Measurements from ENCODE around the gene NELFCD.
"Not testable (repeated sequence)": the region's sequence is repeated elsewhere in the genome, so short reads cannot be mapped to it uniquely, and the experiment has no call there.

Gene NELFCD, protein sequence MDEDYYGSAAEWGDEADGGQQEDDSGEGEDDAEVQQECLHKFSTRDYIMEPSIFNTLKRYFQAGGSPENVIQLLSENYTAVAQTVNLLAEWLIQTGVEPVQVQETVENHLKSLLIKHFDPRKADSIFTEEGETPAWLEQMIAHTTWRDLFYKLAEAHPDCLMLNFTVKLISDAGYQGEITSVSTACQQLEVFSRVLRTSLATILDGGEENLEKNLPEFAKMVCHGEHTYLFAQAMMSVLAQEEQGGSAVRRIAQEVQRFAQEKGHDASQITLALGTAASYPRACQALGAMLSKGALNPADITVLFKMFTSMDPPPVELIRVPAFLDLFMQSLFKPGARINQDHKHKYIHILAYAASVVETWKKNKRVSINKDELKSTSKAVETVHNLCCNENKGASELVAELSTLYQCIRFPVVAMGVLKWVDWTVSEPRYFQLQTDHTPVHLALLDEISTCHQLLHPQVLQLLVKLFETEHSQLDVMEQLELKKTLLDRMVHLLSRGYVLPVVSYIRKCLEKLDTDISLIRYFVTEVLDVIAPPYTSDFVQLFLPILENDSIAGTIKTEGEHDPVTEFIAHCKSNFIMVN

DNA sequence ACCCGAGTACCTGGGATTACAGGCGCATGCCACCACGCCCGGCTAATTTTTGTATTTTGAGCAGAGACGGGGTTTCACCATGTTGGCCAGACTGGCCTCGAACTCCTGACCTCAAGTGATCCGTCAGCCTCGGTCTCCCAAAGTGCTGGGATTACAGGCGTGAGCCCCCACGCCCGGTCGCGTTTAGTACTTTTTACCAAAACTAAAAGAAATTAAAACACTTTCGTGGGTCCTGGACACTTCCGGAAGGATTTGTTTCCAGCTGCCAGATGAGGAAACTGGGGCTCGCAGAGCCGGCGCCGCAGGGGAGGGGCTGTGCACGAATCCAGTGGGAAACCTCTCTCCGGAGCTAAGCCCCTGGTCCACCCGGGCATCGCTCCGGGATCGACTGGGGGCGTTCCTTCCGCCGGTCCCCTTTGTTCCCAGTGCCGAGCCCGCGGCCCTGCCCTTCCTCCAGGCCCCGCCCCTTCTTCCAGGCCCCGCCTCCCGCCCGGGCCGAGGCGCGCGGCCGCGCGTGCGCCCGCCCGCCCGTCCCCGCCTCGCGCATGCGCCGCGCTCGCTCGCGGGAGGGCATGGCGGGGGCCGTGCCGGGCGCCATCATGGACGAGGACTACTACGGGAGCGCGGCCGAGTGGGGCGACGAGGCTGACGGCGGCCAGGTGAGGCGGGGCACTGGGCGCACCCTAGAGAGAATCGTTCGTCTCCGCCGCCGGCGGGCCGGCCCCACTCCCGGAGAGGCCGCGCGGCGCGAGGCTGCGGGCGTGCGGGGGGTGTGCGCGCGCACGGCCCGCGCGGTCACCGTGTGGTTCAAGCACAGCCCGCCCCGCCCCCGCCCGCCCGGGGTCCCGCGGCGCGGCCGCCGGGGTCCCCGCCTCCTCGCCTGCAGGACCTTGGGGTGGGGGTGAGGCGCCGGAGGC lies at the start of gene NELFCD:
Gene NELFCD, plus strand, starts transcription at position 546 of the 917 bp plus-strand sequence. Its CDS starts 54 bp downstream, at position 600.
- DNase-seq: peak; percentile 54

- DNase-seq: no peak
Measured at GRCh38 chr20:58932170-58932569, 48.9 kb upstream of the NELFCD start.

DNA sequence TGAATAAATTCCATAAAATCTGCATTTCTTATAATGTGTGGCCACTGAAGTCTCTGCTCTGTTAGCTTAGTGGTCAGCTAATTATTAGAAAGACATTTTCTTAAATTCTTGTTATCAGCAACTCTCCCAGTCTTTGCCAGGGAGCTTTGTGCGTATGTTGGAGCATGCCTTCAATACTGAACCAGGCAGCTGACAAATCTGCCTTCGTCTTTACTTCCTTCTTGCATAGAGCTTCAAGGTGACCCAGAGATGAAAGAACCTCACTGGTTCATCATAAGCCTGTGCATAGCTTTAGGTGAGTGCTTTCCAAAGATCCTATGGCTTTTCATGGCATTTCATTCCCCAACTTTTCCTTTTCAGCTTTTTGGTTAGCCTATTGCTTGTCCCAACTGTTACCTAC lies 43.0 kb upstream of the NELFCD start:
- DNase-seq: no peak

DNA sequence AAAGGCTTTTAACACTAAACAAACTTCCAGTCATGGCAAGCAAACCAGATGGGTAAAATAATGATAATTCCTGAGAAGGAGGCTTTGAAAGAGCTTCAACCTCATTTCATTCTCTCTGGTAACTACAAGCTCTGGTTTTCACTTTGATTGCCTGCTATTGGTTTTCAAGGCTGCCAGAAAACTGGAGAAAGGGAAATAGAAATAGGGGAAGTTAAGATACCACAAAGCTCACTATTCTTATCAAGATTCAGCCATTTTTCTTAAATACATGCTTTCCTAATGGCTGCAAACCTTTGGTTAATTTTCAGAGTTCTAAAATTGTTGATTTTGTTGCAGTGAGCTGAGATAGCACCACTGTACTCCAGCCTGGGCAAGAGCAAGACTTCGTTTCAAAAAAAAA lies 42.5 kb upstream of the NELFCD start:
- DNase-seq: no peak

DNA sequence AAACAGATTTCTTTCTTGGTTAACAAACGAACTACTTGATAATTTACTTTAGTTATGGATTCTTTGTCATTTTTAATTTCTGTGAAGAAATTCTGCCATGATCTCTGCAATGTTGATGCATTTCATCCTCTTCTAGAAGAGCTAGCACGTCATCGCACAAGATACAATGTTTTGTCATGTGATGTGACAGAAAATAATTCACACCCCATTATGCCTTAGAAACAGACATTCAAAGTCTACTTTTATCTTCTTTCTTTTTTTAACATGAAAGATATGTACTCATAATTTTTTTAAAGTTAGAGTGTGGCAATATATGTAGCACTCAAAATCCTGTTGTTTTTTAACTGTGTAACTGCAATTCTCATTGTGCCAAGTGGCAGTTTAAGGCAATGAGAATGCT lies 39.6 kb upstream of the NELFCD start:
- no peak for DNase-seq

DNA sequence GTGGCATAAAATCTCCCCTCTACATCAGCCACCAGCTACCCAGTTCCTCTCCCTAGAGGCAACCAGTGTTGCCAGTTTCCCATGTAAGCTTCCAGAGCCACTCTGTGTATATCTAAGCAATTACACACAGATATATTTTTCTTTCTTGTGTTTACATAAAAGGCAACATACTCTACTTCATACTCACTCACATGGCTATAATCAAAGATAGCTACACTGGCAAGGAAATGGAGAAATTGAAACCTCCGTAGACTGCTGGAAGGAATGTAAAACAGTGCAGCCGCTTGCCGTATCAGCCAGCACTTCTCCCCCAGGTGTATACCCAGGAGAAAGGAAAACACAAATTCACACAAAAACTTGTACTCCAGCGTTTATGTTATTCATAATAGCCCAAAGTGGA lies 38.5 kb upstream of the NELFCD start:
- no peak for DNase-seq

DNA sequence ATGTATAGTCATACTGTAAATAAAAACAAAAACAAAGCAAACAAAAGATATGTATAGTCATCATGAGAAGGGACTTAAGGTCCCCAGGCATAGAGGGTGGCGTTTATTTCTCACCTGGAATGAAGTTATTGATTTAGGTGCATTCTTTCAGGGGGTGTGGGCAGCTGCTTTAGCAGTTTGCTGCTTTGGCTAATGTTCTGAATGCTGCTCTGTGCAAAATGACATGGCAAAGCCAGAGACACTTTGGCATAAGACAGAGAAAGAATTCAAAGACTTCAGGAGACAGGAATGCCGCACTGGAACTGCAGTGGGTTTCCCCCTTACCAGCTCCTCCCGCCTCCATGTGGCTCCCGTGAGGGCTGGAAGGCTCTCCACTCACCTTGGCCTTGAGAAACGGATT lies 36.4 kb upstream of the NELFCD start:
- no peak for DNase-seq

GRCh38 chr20:58945965-58946631 lies 35.0 kb upstream of the NELFCD start:
- no peak for DNase-seq

- DNase-seq: not testable (repeated sequence)
Measured at GRCh38 chr20:58947797-58948388, 33.2 kb upstream of the NELFCD start.

DNA sequence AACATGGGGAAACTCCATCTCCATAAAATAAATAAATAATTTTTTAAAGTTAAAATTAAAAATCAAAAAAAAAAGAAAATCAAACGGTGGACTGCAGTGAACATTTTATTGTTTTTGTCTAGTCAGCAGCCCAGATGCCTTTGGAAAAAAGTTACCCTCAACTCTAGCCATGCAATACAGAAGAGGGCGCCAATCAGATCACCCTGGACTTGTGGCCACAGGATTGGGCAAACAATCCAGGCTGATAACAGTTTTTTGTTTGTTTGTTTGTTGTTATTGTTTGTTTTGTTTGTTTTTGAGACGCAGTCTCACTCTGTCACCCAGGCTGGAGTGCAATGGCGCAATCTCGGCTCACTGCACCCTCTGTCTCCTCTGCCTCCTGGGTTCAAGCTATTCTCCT lies 30.5 kb upstream of the NELFCD start:
- no peak for DNase-seq

- DNase-seq: no peak
Measured at GRCh38 chr20:58953050-58953449, 28.0 kb upstream of the NELFCD start.

DNA sequence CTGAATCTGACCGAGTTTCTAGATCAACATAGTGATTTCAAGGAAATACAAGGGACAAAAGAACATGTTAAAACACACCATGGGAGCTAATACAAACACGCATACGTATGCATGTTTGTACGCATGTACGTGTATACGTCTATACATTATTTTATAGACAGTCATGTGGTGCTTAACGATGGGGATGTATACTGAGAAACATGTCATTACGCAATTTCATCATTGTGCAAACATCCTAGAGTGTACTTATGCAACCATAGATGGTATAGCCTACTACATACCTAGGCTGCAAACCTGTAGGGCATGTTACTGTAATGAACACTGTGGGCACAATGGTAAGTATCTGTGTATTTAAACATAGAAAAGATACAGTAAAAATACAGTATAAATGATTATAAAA lies 25.0 kb upstream of the NELFCD start:
- DNase-seq: no peak

DNA sequence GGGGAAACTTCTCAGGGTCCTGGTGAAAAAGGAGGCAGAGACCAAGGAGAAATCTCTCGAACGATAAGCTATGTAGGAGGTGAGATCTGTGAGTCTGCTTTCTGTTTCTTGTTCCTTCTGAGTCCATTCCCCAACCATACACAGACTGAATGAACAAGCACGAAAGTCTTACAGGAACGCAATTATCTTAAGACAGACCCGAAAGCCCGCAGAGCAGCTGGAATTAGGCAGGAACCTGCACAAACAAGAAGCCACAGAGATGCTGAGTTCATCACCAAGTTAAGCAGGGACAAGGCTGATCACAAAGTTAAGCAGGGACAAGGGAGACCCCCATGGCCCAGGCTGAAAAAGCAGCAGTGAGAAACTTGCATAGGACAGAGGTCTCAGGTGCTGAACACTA lies 21.4 kb upstream of the NELFCD start:
- DNase-seq: no peak

DNA sequence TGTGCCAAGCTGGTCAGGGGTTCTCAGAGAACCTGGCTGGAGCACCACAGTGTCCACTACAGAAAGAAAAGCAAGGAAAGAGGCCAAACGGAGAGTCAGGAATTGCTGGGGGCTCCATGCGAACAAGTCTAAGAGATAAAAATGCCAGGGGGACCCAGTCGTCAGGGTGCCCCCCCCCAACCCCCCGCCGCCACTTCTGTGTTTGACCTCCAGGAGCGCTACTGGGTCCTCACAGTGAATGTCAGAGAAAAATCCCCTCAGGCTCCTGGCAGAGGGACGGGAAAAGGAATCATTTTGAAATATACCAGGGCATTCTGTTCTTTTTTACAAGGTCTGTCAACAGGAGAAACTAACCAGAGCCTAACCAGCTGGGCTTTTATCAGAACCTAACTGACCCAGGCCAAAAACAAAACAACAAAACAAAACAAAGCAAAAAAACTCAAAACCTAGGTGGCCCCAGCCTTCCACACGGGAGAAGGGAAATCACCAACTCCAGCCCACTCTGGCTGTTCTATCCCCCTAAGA lies 17.9 kb upstream of the NELFCD start:
- no peak for DNase-seq

- DNase-seq: not testable (repeated sequence)
Measured at GRCh38 chr20:58963922-58964321, 17.1 kb upstream of the NELFCD start.

DNA sequence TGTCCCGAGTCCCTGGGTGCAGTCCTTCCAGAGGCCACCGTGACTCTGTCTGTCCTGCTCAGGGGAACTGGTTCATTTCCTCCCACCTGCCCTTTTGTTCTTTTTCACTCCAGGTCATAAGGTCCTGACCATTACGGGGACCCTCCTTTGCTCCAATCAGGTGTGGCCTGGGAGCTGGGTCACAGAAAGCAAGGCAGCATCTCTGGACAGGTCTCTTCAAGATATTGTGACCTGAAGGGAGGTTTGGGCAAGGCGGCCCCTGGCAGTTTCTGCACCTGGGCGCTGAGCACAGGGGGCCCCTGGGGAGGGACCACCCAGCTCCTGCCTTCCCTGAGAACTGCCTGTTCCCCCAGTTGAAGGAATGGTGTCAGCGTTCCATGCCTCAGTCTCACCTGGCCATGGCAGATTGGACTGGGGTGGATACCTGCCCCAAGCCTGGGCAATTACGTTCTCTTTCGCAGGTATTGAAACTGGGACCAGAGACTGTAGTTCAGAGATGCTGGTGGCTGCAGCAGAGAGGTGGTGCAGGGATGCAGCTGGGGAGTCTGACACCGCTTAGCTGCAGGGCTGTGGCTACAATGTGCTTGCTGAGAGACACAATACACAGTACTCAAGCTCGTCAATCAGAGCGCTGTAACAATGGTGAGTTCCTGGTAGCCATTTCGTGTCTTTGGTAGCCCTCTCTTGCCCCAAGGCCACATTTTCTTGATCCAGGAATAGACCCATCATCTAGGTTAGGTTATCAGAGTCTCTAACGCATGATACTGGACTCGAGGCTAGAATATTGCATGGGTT lies 15.6 kb upstream of the NELFCD start:
- no peak for DNase-seq

DNA sequence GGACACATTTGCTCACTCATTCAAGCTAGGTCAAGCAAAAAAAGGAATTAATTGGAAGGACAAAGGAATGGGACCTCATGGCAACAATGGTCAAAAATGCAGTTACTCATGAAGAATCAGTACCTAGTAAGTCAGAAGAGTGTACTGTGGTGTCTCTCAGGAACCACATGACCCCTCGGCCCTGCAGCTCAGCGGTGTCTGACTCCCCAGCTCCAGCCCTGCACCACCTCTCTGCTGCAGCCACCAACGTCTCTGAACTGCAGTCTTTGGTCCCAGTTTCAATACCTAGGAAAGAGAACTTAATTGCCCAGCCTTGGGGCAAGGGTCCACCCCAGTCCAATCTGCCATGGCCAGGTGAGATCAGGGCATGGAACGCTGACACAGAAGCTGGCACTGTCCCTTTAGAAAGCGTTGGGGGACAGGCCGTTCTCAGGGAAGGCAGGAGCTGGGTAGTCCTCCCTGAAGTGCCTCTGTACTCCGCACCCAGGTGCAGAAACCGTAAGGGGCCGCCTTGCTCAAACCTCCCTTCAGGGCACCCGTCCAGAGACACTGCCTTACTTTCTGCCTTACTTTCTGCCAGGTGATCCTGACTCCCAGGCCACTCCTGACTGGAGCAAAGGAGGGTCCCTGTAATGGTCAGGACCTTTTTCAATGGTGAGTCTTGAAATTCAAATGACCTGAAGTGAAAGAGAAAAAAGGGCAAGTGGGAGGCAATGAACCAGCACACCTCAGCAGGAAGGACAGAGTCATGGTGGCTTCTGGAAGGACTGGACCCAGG lies 13.2 kb upstream of the NELFCD start:
- no peak for DNase-seq

- DNase-seq: no peak
Measured at GRCh38 chr20:58969439-58969838, 11.6 kb upstream of the NELFCD start.

GRCh38 chr20:58970146-58970545 lies 10.9 kb upstream of the NELFCD start:
- DNase-seq: no peak

DNA sequence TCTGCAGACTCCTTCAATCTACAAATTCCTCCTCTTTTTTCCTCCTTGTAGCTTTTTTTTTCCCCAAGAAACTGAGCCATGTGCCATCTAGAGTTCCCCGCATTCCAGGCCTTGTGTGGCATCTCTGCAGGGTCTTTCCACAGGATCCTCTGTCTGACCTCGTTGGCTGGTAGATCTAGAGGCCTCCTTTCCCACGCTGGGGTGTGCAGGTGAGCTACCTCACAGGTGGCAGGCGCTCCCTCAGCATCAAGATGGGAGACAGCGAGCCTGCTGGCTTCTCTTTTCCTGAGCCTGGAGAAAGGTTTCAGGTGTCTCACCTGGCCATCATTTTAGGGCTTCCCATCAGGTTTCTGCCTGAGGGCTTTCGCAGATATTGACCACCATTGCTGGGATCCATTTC lies 9.6 kb upstream of the NELFCD start:
- no peak for DNase-seq

- DNase-seq: no peak
Measured at GRCh38 chr20:58973179-58973578, 7.9 kb upstream of the NELFCD start.

Measured in T1000 (cell line).